Measurements from ENCODE around the gene KIF3B. TPM values are rescaled to one million over a fixed set of nuclear protein-coding genes. Genes with fewer than 3 reads are reported as not detected.
"Not testable (repeated sequence)": the region's sequence is repeated elsewhere in the genome, so short reads cannot be mapped to it uniquely, and the experiment has no call there.

Gene KIF3B
- total RNA-seq, 1 experiment from 2014 or later = 20.0 TPM

- no peak overlapping the region for H2AFZ ChIP-seq (ENCODE audit: low read length)
- no peak overlapping the region for H3K4me3 ChIP-seq (ENCODE audit: low read length)
- no peaks in the 10 kb centered on the region for H3F3A ChIP-seq (ENCODE audit: low read length, unreplicated experiment)
- no peaks in the 10 kb centered on the region for H3K9me2 ChIP-seq (replicated peaks; ENCODE audit: low read length)
- no peak for DNase-seq
- no peak overlapping the region for H3K4me2 ChIP-seq (ENCODE audit: low read length)
- no peak overlapping the region for H3K27ac ChIP-seq (ENCODE audit: low read length)
- TF ChIP-seq EZH2phosphoT487 (IDR thresholded peaks at IDR 0.05; ENCODE audit: borderline replicate concordance, low read length) (no peak), CTCF (conservative IDR thresholded peaks at IDR 0.05; ENCODE audit: low read depth, low read length) (no peak), EZH2 (IDR thresholded peaks at IDR 0.05; ENCODE audit: low read length, unreplicated experiment) (no peak)
- POLR2A ChIA-PET (ENCODE audit: unreplicated experiment) = no interaction called here
- intact Hi-C loops (cut with micrococcal nuclease) = loop anchor here (10.0 kb wide), 1 partner anchor 106 kb away; no protein-coding TSS in a partner anchor
- no TSS peak for BruUV-seq (replicated peaks)
- H4K20me1 ChIP-seq (ENCODE audit: low read length) = no peaks in the 10 kb centered on the region
- no peaks in the 10 kb centered on the region for H3K36me3 ChIP-seq (ENCODE audit: low read depth, low read length)
- peaks cover 17% of the 10 kb centered on the region for H3K4me1 ChIP-seq (ENCODE audit: insufficient read depth, low read length)
- no peaks in the 10 kb centered on the region for H3K27me3 ChIP-seq (ENCODE audit: low read length)
- H3K9me3 ChIP-seq (ENCODE audit: low read length) = no peaks in the 10 kb centered on the region
- ATAC-seq = no peak
- CTCF ChIA-PET = no interaction called here
- no peak overlapping the region for H3K9ac ChIP-seq (ENCODE audit: low read length)
- H3K79me2 ChIP-seq (ENCODE audit: low read length) = no peaks in the 10 kb centered on the region
Measured at GRCh38 chr20:32339116-32339515, 61.7 kb downstream of the KIF3B start.

GRCh38 chr20:32341053-32341452 lies 63.6 kb downstream of the KIF3B start:
- H3K9me2 ChIP-seq (replicated peaks; ENCODE audit: low read length); H2AFZ ChIP-seq (ENCODE audit: low read length); H3K27me3 ChIP-seq (ENCODE audit: low read length); H3F3A ChIP-seq (ENCODE audit: low read length, unreplicated experiment); H3K9ac ChIP-seq (ENCODE audit: low read length); ATAC-seq; BruUV-seq (replicated peaks); H3K79me2 ChIP-seq (ENCODE audit: low read length); intact Hi-C loops (cut with micrococcal nuclease); DNase-seq; H4K20me1 ChIP-seq (ENCODE audit: low read length); H3K4me3 ChIP-seq (ENCODE audit: low read length); H3K9me3 ChIP-seq (ENCODE audit: low read length); H3K4me2 ChIP-seq (ENCODE audit: low read length); CTCF ChIA-PET; H3K27ac ChIP-seq (ENCODE audit: low read length); POLR2A ChIA-PET (ENCODE audit: unreplicated experiment); H3K36me3 ChIP-seq (ENCODE audit: low read depth, low read length): not testable (repeated sequence)
- H3K4me1 ChIP-seq (ENCODE audit: insufficient read depth, low read length) = peaks cover 28% of the 10 kb centered on the region

- Histone ChIP-seq H3K27me3 (ENCODE audit: low read length) (no peaks in the 10 kb centered on the region), H3K79me2 (ENCODE audit: low read length) (no peaks in the 10 kb centered on the region), H3K9me3 (ENCODE audit: low read length) (no peaks in the 10 kb centered on the region), H3K9me2 (replicated peaks; ENCODE audit: low read length) (no peaks in the 10 kb centered on the region), H4K20me1 (ENCODE audit: low read length) (no peaks in the 10 kb centered on the region), H3K4me2 (ENCODE audit: low read length) (no peak overlapping the region), H3K36me3 (ENCODE audit: low read depth, low read length) (no peaks in the 10 kb centered on the region), H3K9ac (ENCODE audit: low read length) (no peak overlapping the region), H2AFZ (ENCODE audit: low read length) (no peak overlapping the region), H3F3A (ENCODE audit: low read length, unreplicated experiment) (no peaks in the 10 kb centered on the region), H3K27ac (ENCODE audit: low read length) (no peak overlapping the region), H3K4me1 (ENCODE audit: insufficient read depth, low read length) (peaks cover 28% of the 10 kb centered on the region), H3K4me3 (ENCODE audit: low read length) (no peak overlapping the region)
- BruUV-seq (replicated peaks) = no TSS peak
- ATAC-seq (no peak), DNase-seq (peak; percentile 74)
- ChIA-PET CTCF (no interaction called here), POLR2A (ENCODE audit: unreplicated experiment) (no interaction called here)
- TF ChIP-seq EZH2 (IDR thresholded peaks at IDR 0.05; ENCODE audit: low read length, unreplicated experiment) = no peak
- no peak for TF ChIP-seq EZH2phosphoT487 (IDR thresholded peaks at IDR 0.05; ENCODE audit: borderline replicate concordance, low read length)
- intact Hi-C loops (cut with micrococcal nuclease) = loop anchor here (2.0 kb wide), 1 partner anchor 15 kb away; the partner anchor contains the start of gene ASXL1
Measured at GRCh38 chr20:32343439-32343838, 66.0 kb downstream of the KIF3B start.
